ENCODE data around the gene RAB4B.

The RAB4B gene

GRCh38 chr19:40806423-40807146 lies 28.5 kb downstream of the RAB4B start:
- peak overlapping the region; percentile 12 for H3K27ac ChIP-seq (ENCODE audit: poor library complexity, severe bottlenecking)
- H3K27me3 ChIP-seq (ENCODE audit: insufficient read depth, poor library complexity, severe bottlenecking): no peaks in the 10 kb centered on the region
- peak; percentile 63 for TF ChIP-seq CTCF (IDR thresholded peaks at IDR 0.05; ENCODE audit: poor library complexity, severe bottlenecking)
- no peaks in the 10 kb centered on the region for H3K9me3 ChIP-seq (ENCODE audit: severe bottlenecking)
- ATAC-seq (ENCODE audit: low read depth): peak; percentile 49
- peaks cover 25% of the 10 kb centered on the region for H3K4me1 ChIP-seq (ENCODE audit: insufficient read depth, poor library complexity, severe bottlenecking)
- H3K4me3 ChIP-seq (ENCODE audit: severe bottlenecking): no peak overlapping the region
- peaks cover 70% of the 10 kb centered on the region for H3K36me3 ChIP-seq (ENCODE audit: low read depth)
- DNase-seq (ENCODE audit: low spot score): peak; percentile 89

GRCh38 chr19:40807147-40808020 lies 29.3 kb downstream of the RAB4B start:
- no peak for DNase-seq (ENCODE audit: low spot score)
- H3K4me1 ChIP-seq (ENCODE audit: insufficient read depth, poor library complexity, severe bottlenecking): peaks cover 19% of the 10 kb centered on the region

GRCh38 chr19:40808021-40808325 lies 29.9 kb downstream of the RAB4B start:
- no peak for ATAC-seq (ENCODE audit: low read depth)
- Histone ChIP-seq H3K36me3 (ENCODE audit: low read depth) (peaks cover 59% of the 10 kb centered on the region), H3K27ac (ENCODE audit: poor library complexity, severe bottlenecking) (no peak overlapping the region), H3K27me3 (ENCODE audit: insufficient read depth, poor library complexity, severe bottlenecking) (no peaks in the 10 kb centered on the region), H3K9me3 (ENCODE audit: severe bottlenecking) (no peaks in the 10 kb centered on the region), H3K4me1 (ENCODE audit: insufficient read depth, poor library complexity, severe bottlenecking) (peaks cover 14% of the 10 kb centered on the region), H3K4me3 (ENCODE audit: severe bottlenecking) (no peak overlapping the region)
- TF ChIP-seq CTCF (IDR thresholded peaks at IDR 0.05; ENCODE audit: poor library complexity, severe bottlenecking): no peak
- no peak for DNase-seq (ENCODE audit: low spot score)

More at GRCh38 chr19:40807147-40808020, 29.3 kb downstream of the RAB4B start:
- Histone ChIP-seq H3K27ac (ENCODE audit: poor library complexity, severe bottlenecking) (peak overlapping the region; percentile 12), H3K9me3 (ENCODE audit: severe bottlenecking) (no peaks in the 10 kb centered on the region), H3K36me3 (ENCODE audit: low read depth) (peaks cover 63% of the 10 kb centered on the region), H3K4me3 (ENCODE audit: severe bottlenecking) (no peak overlapping the region), H3K27me3 (ENCODE audit: insufficient read depth, poor library complexity, severe bottlenecking) (no peaks in the 10 kb centered on the region)
- ATAC-seq (ENCODE audit: low read depth): no peak
- TF ChIP-seq CTCF (IDR thresholded peaks at IDR 0.05; ENCODE audit: poor library complexity, severe bottlenecking): peak; percentile 48

GRCh38 chr19:40808497-40808896 lies 30.4 kb downstream of the RAB4B start:
- no peak for TF ChIP-seq CTCF (IDR thresholded peaks at IDR 0.05; ENCODE audit: poor library complexity, severe bottlenecking)
- H3K36me3 ChIP-seq (ENCODE audit: low read depth): peaks cover 54% of the 10 kb centered on the region
- H3K27me3 ChIP-seq (ENCODE audit: insufficient read depth, poor library complexity, severe bottlenecking): no peaks in the 10 kb centered on the region
- no peak for DNase-seq (ENCODE audit: low spot score)
- no peak overlapping the region for H3K27ac ChIP-seq (ENCODE audit: poor library complexity, severe bottlenecking)
- H3K4me3 ChIP-seq (ENCODE audit: severe bottlenecking): no peak overlapping the region
- ATAC-seq (ENCODE audit: low read depth): no peak
- no peaks in the 10 kb centered on the region for H3K9me3 ChIP-seq (ENCODE audit: severe bottlenecking)
- peaks cover 9% of the 10 kb centered on the region for H3K4me1 ChIP-seq (ENCODE audit: insufficient read depth, poor library complexity, severe bottlenecking)

Measured in RWPE2 (cell line).